SJCRH30 (cell line): Measurements from ENCODE around the gene ZNF646. TPM values are rescaled to one million over a fixed set of nuclear protein-coding genes. Genes with fewer than 3 reads are reported as not detected.

ENCODE experiments used
- DNase-seq, 2 experiments: peaks; one replicate each; pipeline ENCODE4 v3.0.0-alpha.2; 2015 to 2020
- H3K27ac ChIP-seq: fragments of 250-450 bp; sonication (Bioruptor Pico); 2 replicates; pipeline ENCODE4 v1.5.1; 2020; ENCODE audit warnings: mild to moderate bottlenecking, moderate library complexity
- H3K27me3 ChIP-seq: fragments of 250-450 bp; sonication (Bioruptor Pico); 2 replicates; pipeline ENCODE4 v1.5.1; 2020; ENCODE audit warnings: mild to moderate bottlenecking, moderate library complexity
- H3K36me3 ChIP-seq: fragments of 250-450 bp; sonication (Bioruptor Pico); 2 replicates; pipeline ENCODE4 v1.5.1; 2020; ENCODE audit warnings: mild to moderate bottlenecking, moderate library complexity
- H3K4me1 ChIP-seq: fragments of 250-450 bp; sonication (Bioruptor Pico); 2 replicates; pipeline ENCODE4 v1.5.1; 2020; ENCODE audit warnings: mild to moderate bottlenecking, moderate library complexity
- H3K4me3 ChIP-seq: fragments of 250-450 bp; sonication (Bioruptor Pico); 2 replicates; pipeline ENCODE4 v1.5.1; 2020; ENCODE audit warnings: mild to moderate bottlenecking, moderate library complexity
- H3K9me3 ChIP-seq: fragments of 250-450 bp; sonication (Bioruptor Pico); replicated peaks from 2 replicates; pipeline ENCODE4 v1.5.1; 2020; ENCODE audit warnings: mild to moderate bottlenecking, moderate library complexity
- total RNA-seq: library from RNA; depleted of rRNA; stranded (reverse); fragments of >200 nt; shearing (Covaris generic); gene quantifications from 2 replicates; pipeline ENCODE4 v1.2.3, GENCODE V29; 2014; rRNA removed

Gene ZNF646
- total RNA-seq, 1 experiment from 2014 or later = 26.4 TPM

GRCh38 chr16:31133046-31133501 is 58.9 kb downstream of the ZNF646 start:
- Histone ChIP-seq H3K4me3 (no peak overlapping the region), H3K27ac (no peak overlapping the region), H3K9me3 (no peaks in the 10 kb centered on the region), H3K27me3 (no peaks in the 10 kb centered on the region), H3K4me1 (no peaks in the 10 kb centered on the region), H3K36me3 (no peaks in the 10 kb centered on the region)
- no peak for DNase-seq

Other genes starting within 250 kb of the ZNF646 start
- 28.1 and 30.3 TPM in 2 replicates for gene BCL7C, start 180.3 kb upstream of the ZNF646 start, total RNA-seq
- gene CTF1, start 177.8 kb upstream of the ZNF646 start, total RNA-seq = 1.3 and 1.4 TPM in 2 replicates
- 14.2 and 14.4 TPM in 2 replicates for gene FBXL19, start 150.8 kb upstream of the ZNF646 start, total RNA-seq
- 4.0 and 7.0 TPM in 2 replicates for gene ORAI3, start 125.4 kb upstream of the ZNF646 start, total RNA-seq
- gene SETD1A, start 116.7 kb upstream of the ZNF646 start, total RNA-seq = 8.9 TPM in 2 replicates
- gene HSD3B7, start 89.2 kb upstream of the ZNF646 start, total RNA-seq = 2.6 and 3.4 TPM in 2 replicates
- 0.94 and 1.4 TPM in 2 replicates for gene STX1B, start 63.8 kb upstream of the ZNF646 start, total RNA-seq
- gene STX4, start 40.9 kb upstream of the ZNF646 start, total RNA-seq = 22.6 and 23.9 TPM in 2 replicates
- 21.5 and 21.8 TPM in 2 replicates for gene ZNF668, start 182 bp upstream of the ZNF646 start, total RNA-seq
- gene PRSS53, start 14.5 kb downstream of the ZNF646 start, total RNA-seq = 2.8 and 4.3 TPM in 2 replicates
- 145 and 149 TPM in 2 replicates for gene VKORC1, start 20.4 kb downstream of the ZNF646 start, total RNA-seq
- gene BCKDK, start 34.0 kb downstream of the ZNF646 start, total RNA-seq = 31.2 and 31.8 TPM in 2 replicates
- gene KAT8, start 43.2 kb downstream of the ZNF646 start, total RNA-seq = 38.0 and 42.6 TPM in 2 replicates
- not detected in 2 replicates for gene PRSS8, start 61.3 kb downstream of the ZNF646 start, total RNA-seq
- gene PRSS36, start 75.6 kb downstream of the ZNF646 start, total RNA-seq = 0.43 and 0.51 TPM in 2 replicates
- gene FUS, start 105.7 kb downstream of the ZNF646 start, total RNA-seq = 92.1 and 111 TPM in 2 replicates
- gene PYCARD, start 128.3 kb downstream of the ZNF646 start, total RNA-seq = not detected in 2 replicates
- 32.5 and 33.7 TPM in 2 replicates for gene TRIM72, start 139.7 kb downstream of the ZNF646 start, total RNA-seq
- not detected in 2 replicates for gene PYDC1, start 142.7 kb downstream of the ZNF646 start, total RNA-seq
- not detected in 2 replicates for gene ITGAM, start 185.6 kb downstream of the ZNF646 start, total RNA-seq